Activated CD4-positive, alpha-beta T cell treated with anti-CD3 and anti-CD28 coated beads for 4 hours (primary cell): ENCODE results near the gene RHEBL1.
"Not testable (repeated sequence)": the region's sequence is repeated elsewhere in the genome, so short reads cannot be mapped to it uniquely, and the experiment has no call there.

Experiments used
- DNase-seq, 2 donors: peaks; one replicate each; pipeline ENCODE4 v3.0.0-alpha.2; 2020

Gene RHEBL1

DNA sequence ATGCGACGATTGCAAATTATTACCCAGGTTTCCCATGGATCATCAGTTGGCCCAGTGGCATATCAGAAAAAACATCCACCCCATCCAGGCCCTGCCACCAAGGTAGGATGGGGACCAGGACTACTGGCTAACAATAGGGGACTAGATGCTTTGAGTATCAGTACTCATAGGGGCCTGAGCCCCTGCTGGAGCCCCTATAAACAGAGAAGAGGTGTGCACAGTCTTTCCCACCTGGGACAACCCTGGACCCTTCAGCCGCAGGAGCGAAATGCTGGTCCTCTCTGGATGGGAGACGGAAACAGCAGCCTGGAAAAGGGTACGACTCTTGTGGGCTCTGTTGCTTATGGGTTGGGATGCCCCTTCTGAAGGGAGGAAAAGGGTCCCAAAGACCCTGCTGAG lies 19.2 kb upstream of the RHEBL1 start:
- DNase-seq, result no peak

GRCh38 chr12:49088150-49088931 lies 18.6 kb upstream of the RHEBL1 start:
- peak; percentile 68 to 69 for DNase-seq

DNA sequence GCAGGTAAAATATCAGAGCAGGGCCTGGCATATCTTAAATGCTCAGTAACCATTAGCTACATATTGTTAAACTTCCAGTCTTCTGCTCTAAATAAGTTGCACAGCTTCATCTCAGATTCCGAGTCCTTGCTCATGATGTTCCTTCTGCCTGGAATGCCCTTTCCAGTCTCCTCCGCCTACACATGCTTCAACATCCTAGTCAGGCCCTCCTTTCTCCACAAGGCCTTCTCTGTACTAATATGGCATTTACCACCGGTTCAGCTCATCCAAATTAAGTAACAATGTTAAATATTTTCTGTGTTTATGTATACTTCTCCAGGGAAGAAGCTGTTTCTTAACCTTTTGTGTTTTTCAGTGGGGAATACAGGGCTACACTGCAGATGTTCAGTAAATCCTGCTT lies 16.3 kb upstream of the RHEBL1 start:
- no peak for DNase-seq

- DNase-seq, result no peak
These were observed 14.7 kb upstream of the RHEBL1 start for GRCh38 chr12:49084438-49084837.

DNA sequence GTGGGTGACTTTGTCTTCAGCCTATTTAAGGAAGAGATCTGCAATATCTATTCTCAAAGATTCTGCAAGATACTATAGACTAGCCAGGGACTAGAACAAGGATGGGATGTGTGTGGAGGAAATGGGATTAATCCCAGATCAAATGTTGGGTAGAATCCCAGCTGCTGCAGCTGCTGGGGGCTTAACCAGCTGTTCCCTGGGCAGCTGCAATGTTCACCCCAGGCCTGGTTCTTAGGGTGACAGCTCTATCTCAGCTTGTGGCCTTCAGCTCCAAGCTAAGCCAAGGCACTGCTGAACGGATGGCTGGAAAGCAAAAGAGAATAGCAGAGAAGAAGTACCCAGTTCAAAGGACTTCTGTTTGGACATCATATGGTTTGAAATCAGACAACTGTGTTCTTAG lies 10.0 kb upstream of the RHEBL1 start:
- DNase-seq, result no peak

DNA sequence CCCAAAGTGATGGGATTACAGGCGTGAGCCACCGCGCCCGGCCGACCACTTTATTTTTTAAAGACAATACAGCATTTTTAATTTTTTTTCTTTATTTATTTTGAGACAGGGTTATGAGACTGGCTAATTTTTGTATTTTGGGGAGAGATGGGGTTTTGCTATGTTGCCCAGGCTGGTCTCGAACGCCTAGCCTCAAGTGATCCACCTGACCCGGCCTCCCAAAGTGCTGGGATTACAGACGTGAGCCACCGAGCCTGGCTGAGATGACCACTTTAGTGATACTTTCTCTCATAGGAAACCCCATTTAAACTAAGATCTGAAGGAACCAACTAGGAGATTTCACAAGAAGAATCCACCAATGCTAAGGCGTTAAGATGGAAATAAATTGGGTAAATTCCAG lies 1.2 kb upstream of the RHEBL1 start:
- DNase-seq, result no peak

DNA sequence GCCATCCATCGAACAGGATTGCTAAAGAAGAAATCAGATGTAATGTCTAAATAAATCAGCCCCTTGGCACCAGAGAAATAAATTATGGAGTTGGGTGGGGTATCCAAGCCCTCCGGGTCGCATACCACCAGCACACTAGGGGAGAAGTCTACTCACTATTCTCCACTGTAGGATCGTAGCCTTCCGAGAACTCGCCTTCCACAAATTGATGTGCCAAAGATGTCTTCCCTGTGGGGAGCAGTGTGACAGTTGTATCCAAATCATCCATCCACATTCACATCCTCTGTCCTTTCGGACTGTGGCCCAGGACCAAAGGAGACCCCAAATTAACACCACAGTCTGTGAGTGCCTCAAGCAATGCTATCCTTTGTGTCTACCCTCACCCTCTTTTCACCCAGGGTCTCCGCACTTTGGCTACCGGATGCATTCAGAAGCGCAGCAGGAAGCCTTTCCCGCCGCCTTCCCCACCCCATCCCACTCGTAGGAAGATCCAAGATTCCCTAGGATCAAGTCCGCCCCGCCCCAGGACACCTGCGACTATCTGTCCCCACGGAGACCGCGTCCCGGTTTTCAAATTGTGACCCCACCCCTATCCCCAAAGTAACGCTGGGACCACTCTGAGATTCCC lies 786 bp downstream of the RHEBL1 start:
- no peak for DNase-seq

DNA sequence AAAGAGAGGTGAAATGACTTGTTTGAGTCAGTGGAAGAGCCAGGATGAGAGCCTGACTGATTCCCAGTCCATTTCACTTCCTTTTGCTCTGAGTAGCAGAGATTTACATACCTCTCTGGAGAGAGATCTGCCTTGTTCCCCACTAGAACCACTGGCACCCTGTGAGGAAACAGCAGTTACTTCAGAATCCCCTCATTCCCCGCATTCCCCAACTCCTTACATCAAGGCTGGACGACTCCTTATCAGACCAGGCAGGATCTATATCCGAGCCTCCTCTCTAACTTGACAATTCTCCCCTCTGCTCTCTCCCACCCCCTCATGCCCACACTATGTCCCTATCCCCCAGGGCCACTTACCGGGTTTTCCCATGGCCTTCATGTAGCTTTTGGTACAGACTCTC lies 3.7 kb downstream of the RHEBL1 start:
- no peak for DNase-seq

- no peak for DNase-seq
These were observed 5.0 kb downstream of the RHEBL1 start for GRCh38 chr12:49064767-49065152.

GRCh38 chr12:49061916-49062315 lies 7.9 kb downstream of the RHEBL1 start:
- not testable (repeated sequence) for DNase-seq

DNA sequence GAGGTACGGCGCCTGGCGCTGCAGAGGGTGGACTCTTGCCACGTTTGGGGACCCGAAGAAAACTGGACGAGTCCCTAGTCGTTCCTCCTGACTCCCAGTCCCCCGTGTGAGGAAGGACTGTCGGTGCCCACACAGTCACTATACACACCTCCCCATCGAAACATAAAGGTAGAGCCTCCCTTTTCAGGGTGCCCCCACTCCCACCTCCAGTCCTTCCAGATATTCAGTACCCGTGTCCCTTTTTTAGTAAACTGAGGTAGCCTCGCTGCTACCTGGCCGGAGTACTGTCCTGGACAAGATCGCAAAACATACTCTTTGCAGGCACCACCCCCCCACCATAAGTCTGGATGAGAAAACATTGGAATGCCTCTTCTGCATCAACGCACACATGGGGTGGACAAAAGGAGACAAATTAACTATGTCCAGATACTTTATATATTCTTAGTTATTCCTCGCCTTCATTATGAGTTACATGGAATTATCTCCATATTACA lies 8.6 kb downstream of the RHEBL1 start:
- no peak for DNase-seq

- DNase-seq, result peak; percentile 87 to 92
These were observed 9.3 kb downstream of the RHEBL1 start, which contains the start of gene KMT2D for GRCh38 chr12:49060237-49061156. Gene KMT2D (minus strand): TSS chr12:49060794. CDS start chr12:49055324, 5,470 bp downstream.

DNA sequence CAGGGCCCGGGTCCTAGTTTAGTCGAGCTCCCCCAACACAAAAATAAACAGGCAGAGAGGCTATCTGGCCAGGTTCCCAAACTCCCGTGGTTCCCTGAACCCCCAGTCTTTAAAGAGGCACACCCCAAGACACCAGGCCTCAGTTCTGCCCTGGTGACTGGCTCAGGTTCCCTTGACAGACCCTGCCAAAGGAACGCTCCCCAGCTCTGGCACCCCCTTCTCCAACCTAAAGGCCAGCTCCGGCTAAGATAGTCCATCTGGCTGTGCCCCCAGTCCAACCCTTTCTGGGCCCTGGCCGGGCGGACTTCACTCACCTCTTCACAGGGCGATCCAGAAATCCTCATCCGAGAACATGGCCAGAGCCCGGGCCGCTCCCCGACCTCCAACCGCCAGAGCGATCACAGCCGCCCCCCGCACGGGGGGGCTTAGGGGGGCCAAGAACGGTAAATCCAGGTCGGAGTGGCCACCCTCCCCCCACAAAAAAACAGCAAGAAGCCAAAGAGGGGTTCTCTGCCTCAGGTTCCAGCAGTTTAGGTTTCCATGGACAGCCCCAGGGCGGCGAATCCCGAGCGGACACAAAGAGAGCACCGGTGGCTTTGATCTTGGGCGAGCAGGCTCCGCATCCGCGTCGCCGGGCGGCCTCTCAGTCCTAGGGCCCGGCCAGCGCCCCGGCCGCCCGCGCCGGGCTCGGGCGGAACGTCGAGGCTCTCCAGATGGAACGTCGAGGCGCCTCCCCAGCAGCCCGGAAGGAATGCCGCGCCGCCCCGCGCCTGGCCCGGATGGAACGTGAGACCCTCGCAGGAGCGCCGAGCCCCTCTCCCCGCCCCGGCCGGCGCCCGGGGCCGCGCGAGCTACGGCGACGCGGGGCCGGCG lies 10.2 kb downstream of the RHEBL1 start:
- no peak for DNase-seq

GRCh38 chr12:49059045-49059298 lies 10.8 kb downstream of the RHEBL1 start:
- DNase-seq, result no peak

- no peak for DNase-seq
These were observed 11.3 kb downstream of the RHEBL1 start for GRCh38 chr12:49058366-49059044.

- DNase-seq, result no peak
These were observed 11.9 kb downstream of the RHEBL1 start for GRCh38 chr12:49057888-49058287.

DNA sequence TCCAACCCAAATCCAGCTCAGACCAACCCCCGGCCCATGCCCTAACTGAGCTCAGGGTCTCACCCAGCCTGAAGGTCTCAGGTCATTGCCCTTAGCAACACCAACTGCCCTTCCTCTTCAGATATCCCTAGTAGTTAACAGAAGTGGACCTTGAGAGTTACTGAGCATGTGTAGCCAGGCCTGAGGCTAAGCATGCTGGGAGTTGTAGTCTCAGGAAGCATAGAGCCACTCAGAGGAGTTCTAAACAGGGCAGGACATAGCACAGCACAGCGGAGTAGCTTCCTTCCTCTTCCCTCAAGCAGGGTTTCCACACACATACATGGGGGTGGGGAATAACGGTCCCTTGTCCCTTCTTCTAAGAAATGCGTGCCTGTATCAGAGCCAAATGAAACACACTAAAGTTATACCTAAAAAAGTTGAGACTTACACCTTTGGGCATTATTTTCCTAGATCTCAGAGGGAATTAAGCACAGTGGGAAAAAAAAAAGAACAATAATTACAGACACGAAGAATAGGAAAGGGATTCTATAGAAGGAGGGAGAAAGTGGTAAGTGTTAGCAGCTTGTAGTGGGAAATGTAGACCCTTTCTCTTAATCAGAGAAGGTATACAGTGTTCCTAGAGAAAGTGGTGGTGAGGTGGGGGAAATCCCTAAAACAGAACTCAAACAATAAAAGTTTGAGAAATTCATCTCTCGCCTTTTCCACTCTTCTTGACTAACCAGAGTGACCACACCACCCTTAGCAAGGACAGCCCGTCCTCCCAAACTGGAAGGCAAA lies 13.6 kb downstream of the RHEBL1 start:
- DNase-seq, result peak; percentile 48

DNA sequence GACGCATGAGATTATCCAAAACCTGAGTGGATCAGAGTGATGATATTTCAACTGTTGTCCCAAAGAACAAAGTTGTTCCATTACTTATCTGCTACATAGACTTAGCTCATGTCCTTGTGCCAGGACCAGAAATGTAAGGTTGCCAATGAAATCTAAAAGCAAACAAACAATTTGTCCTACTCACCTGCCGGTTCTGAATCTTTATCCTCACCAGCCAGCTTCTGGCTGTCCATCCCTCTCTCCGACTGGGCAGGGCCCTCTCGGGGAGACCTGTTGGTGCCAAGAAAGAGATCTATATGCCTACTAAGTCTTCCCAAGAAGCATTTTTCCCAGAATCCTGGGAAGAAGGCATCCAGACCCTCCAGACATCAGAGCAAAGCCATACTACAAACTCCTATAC lies 14.7 kb downstream of the RHEBL1 start:
- DNase-seq, result no peak

- DNase-seq, result no peak
These were observed 15.3 kb downstream of the RHEBL1 start for GRCh38 chr12:49054524-49054923.

- no peak for DNase-seq
These were observed 15.7 kb downstream of the RHEBL1 start for GRCh38 chr12:49054096-49054495.
